ENCODE results near the gene GDE1. TPM values are rescaled to one million over a fixed set of nuclear protein-coding genes. Genes with fewer than 3 reads are reported as not detected.
"Not testable (repeated sequence)": the region's sequence is repeated elsewhere in the genome, so short reads cannot be mapped to it uniquely, and the experiment has no call there.

The GDE1 gene
- total RNA-seq, 2 donors from 2014 or later, result 67.8 to 92.1 TPM

DNA sequence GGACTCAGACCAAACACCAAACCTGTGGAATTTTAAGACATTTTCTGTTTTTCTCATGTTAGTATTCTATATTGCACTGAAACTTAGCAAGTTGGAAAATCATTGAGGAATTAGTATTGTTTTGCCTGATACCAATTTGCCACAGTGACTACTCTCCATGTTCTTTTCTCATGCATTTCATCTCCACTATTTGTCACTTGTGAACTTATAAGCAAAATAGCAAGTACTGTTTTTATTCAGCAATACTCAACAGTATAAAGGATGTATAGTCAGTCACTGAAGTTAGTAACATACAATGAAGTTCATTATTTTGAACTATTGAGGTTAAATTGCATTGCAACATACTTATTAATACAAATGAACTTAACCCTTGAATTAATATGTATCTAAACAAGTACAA, 27.8 kb upstream of the GDE1 start:
- Histone ChIP-seq H3K4me3 (no peak overlapping the region), H3K36me3 (no peaks in the 10 kb centered on the region), H3K4me1 (replicated peaks) (no peaks in the 10 kb centered on the region), H3K27ac (no peak overlapping the region), H3K27me3 (replicated peaks; ENCODE audit: insufficient read depth) (no peaks in the 10 kb centered on the region), H3K9me3 (no peaks in the 10 kb centered on the region)
- no peak for TF ChIP-seq POLR2AphosphoS5 (IDR thresholded peaks at IDR 0.05)
- TF ChIP-seq, protein P1, sequence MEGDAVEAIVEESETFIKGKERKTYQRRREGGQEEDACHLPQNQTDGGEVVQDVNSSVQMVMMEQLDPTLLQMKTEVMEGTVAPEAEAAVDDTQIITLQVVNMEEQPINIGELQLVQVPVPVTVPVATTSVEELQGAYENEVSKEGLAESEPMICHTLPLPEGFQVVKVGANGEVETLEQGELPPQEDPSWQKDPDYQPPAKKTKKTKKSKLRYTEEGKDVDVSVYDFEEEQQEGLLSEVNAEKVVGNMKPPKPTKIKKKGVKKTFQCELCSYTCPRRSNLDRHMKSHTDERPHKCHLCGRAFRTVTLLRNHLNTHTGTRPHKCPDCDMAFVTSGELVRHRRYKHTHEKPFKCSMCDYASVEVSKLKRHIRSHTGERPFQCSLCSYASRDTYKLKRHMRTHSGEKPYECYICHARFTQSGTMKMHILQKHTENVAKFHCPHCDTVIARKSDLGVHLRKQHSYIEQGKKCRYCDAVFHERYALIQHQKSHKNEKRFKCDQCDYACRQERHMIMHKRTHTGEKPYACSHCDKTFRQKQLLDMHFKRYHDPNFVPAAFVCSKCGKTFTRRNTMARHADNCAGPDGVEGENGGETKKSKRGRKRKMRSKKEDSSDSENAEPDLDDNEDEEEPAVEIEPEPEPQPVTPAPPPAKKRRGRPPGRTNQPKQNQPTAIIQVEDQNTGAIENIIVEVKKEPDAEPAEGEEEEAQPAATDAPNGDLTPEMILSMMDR (IDR thresholded peaks at IDR 0.05), result no peak
- TF ChIP-seq POLR2A (IDR thresholded peaks at IDR 0.05), result no peak
- intact Hi-C loops (cut with DNase I), result no loop called here
- DNase-seq (ENCODE audit: low spot score), result no peak

DNA sequence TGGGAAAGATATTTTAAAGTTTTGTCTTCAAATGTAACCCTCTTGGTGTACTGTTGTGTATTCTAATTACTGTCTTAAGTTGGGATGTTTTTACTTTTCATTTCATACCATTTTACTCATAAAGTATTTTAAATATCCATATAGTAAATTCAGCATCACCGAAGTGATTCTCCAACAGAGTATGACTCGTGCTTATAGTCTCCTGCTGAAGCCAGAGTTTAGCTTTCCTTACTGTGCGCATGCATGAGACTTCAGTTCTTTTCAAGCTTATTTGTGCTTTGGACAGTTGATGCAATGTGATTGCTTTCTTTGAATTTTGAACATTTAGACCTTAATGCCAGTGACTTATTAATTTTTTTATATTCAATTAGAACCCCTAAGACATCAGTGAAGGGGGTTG, 26.2 kb upstream of the GDE1 start:
- intact Hi-C loops (cut with DNase I), result no loop called here
- no peaks in the 10 kb centered on the region for H3K27me3 ChIP-seq (replicated peaks; ENCODE audit: insufficient read depth)
- no peak overlapping the region for H3K4me3 ChIP-seq
- 97% methylated on average over 3 of the region's 3 CpGs for WGBS
- no peaks in the 10 kb centered on the region for H3K36me3 ChIP-seq
- H3K9me3 ChIP-seq, result no peaks in the 10 kb centered on the region
- TF ChIP-seq POLR2A (IDR thresholded peaks at IDR 0.05) (no peak), POLR2AphosphoS5 (IDR thresholded peaks at IDR 0.05) (no peak)
- TF ChIP-seq, protein P1 (IDR thresholded peaks at IDR 0.05), result no peak
- no peak for DNase-seq (ENCODE audit: low spot score)
- no peak overlapping the region for H3K27ac ChIP-seq
- H3K4me1 ChIP-seq (replicated peaks), result no peaks in the 10 kb centered on the region

DNA sequence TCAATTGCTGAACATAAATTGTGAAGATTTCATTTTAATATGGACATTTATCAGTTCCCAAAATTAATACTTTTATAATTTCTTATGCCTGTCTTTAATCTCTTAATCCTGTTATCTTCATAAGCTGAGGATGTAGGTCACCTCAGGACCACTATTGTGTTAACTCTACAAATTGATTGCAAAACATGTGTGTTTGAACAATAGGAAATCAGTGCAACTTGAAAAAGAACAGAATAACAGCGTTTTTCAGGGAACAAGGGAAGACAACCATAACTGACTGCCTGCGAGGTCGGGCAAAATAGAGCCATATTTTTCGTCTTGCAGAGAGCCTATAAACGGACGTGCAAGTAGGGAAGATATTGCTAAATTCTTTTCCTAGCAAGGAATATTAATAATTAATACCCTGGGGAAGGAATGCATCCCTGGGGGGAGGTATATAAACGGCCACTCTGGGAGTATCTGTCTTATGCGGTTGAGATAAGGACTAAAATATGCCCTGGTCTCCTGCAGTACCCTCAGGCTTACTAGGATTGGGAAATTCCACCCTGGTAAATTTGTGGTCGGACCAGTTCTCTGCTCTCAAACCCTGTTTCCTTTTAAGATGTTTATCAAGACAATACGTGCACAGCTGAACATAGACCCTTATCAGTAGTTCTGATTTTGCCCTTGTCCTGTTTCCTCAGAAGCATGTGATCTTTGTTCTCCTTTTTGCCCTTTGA, 21.5 kb upstream of the GDE1 start:
- 80% methylated on average over 10 of the region's 10 CpGs for WGBS
- H3K36me3 ChIP-seq; H3K27me3 ChIP-seq (replicated peaks; ENCODE audit: insufficient read depth); DNase-seq (ENCODE audit: low spot score); intact Hi-C loops (cut with DNase I); H3K4me1 ChIP-seq (replicated peaks); H3K4me3 ChIP-seq; H3K27ac ChIP-seq; H3K9me3 ChIP-seq: not testable (repeated sequence)

DNA sequence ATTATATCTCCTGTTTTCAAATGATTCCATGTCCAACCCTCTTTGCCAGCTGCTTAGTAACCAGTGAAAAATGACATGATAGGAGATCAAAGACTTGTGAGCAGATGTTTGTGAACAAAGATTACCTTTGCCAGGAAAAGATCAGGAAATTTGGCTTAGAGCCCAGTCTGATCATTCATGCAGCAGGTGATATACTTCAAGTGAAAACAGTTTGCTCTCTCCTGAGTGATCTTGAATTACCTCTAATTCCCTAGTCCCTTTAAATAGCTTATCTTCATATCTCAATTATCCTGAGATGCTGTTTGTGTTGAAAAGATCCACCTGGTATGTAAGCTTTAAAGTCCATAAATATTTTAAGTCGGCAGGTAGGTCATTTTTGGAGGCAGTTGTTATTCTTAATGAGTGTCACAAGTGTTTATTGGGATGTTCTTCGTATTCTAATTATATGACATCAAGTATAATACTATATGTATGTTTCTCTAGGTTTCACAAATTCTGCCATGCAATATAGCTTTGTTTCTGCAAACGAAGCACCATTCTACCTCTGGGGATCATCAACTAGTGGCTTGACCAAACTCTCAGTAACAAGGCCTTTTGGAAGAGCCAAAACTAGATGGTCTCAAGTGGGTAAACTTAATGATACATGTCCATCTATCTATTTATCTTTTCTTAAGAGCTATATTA, 20.4 kb upstream of the GDE1 start:
- TF ChIP-seq POLR2A (IDR thresholded peaks at IDR 0.05) (no peak), POLR2AphosphoS5 (IDR thresholded peaks at IDR 0.05) (no peak)
- TF ChIP-seq, protein P1 (IDR thresholded peaks at IDR 0.05), result no peak
- H3K9me3 ChIP-seq, result no peaks in the 10 kb centered on the region
- no peaks in the 10 kb centered on the region for H3K36me3 ChIP-seq
- intact Hi-C loops (cut with DNase I), result no loop called here
- no peak for DNase-seq (ENCODE audit: low spot score)
- H3K4me3 ChIP-seq, result no peak overlapping the region
- no peaks in the 10 kb centered on the region for H3K27me3 ChIP-seq (replicated peaks; ENCODE audit: insufficient read depth)
- no peaks in the 10 kb centered on the region for H3K4me1 ChIP-seq (replicated peaks)
- WGBS, result 43% methylated on average over 3 of the region's 3 CpGs
- H3K27ac ChIP-seq, result no peak overlapping the region

DNA sequence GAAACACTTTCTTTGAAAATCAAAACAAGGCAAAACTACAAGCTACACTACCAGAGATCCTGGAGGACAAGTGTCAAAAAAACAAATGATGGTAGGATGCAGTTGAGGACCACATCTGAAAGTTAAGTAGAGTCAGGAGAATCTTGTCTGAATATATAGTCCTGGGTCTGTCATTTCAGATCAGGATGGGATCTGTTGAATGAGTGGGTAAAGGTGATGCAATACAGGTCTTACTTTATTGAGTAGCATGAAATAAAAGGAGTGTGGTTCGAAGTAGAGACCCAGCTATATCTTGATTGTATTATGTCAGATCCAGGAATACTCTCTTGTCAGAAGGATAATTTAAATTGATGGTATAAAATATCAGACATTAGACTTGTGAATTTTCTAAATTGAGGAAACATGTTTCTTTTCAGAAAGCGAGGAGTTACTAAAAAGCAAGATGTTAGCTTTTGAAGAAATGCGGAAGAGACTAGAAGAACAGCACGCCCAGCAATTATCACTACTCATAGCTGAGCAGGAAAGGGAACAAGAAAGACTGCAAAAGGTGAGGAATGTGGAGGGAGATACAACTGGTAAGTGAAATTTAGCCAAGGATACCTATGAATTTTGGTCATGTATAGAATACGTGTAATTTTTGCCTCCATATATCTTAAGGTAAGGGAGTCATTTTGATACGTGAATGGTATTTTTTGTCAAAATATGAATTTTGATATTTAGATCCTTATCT, 18.5 kb upstream of the GDE1 start:
- Histone ChIP-seq H3K27me3 (replicated peaks; ENCODE audit: insufficient read depth) (no peaks in the 10 kb centered on the region), H3K4me1 (replicated peaks) (no peaks in the 10 kb centered on the region), H3K9me3 (no peaks in the 10 kb centered on the region), H3K36me3 (no peaks in the 10 kb centered on the region), H3K4me3 (no peak overlapping the region), H3K27ac (no peak overlapping the region)
- no peak for DNase-seq (ENCODE audit: low spot score)
- intact Hi-C loops (cut with DNase I), result no loop called here
- 96% methylated on average over 6 of the region's 6 CpGs for WGBS
- TF ChIP-seq, protein P1 (IDR thresholded peaks at IDR 0.05), result no peak
- TF ChIP-seq POLR2A (IDR thresholded peaks at IDR 0.05), result no peak
- TF ChIP-seq POLR2AphosphoS5 (IDR thresholded peaks at IDR 0.05), result no peak

Measured in prostate gland (tissue), 2 donors.